SJSA1 (cell line): Measurements from ENCODE around the gene FBXO36. TPM values are rescaled to one million over a fixed set of nuclear protein-coding genes. Genes with fewer than 3 reads are reported as not detected.

Experiments
- DNase-seq, 2 experiments: peaks; one replicate each; pipeline ENCODE4 v3.0.0-alpha.2; 2015 to 2020; ENCODE audit warnings: low spot score in 2 of 2, low read depth in 1 of 2
- H3K27ac ChIP-seq: fragments of 250-450 bp; sonication (Bioruptor Pico); 2 replicates; pipeline ENCODE4 v1.5.1; 2020; ENCODE audit warnings: mild to moderate bottlenecking, moderate library complexity
- H3K27me3 ChIP-seq: fragments of 250-450 bp; sonication (Bioruptor Pico); replicated peaks from 2 replicates; pipeline ENCODE4 v1.5.1; 2020; ENCODE audit warnings: mild to moderate bottlenecking, moderate library complexity
- H3K36me3 ChIP-seq: fragments of 250-450 bp; sonication (Bioruptor Pico); 2 replicates; pipeline ENCODE4 v1.5.1; 2020; ENCODE audit warnings: mild to moderate bottlenecking
- H3K4me1 ChIP-seq: fragments of 250-450 bp; sonication (Bioruptor Pico); replicated peaks from 2 replicates; pipeline ENCODE4 v1.6.1; 2021; ENCODE audit warnings: mild to moderate bottlenecking
- H3K4me3 ChIP-seq: fragments of 250-450 bp; sonication (Bioruptor Pico); 2 replicates; pipeline ENCODE4 v1.5.1; 2020; ENCODE audit warnings: mild to moderate bottlenecking
- H3K9me3 ChIP-seq: fragments of 250-450 bp; sonication (Bioruptor Pico); replicated peaks from 2 replicates; pipeline ENCODE4 v1.5.1; 2020; ENCODE audit warnings: mild to moderate bottlenecking
- total RNA-seq: library from RNA; depleted of rRNA; stranded (reverse); fragments of >200 nt; shearing (Covaris generic); gene quantifications from 2 replicates; pipeline ENCODE4 v1.2.3, GENCODE V29; 2014; rRNA removed

Gene FBXO36
- total RNA-seq, 1 experiment from 2014 or later: 4.6 TPM

GRCh38 chr2:230060672-230061293 lies 138.5 kb downstream of the FBXO36 start:
- DNase-seq: no peak
- Histone ChIP-seq H3K36me3 (no peaks in the 10 kb centered on the region), H3K9me3 (no peaks in the 10 kb centered on the region), H3K4me1 (no peaks in the 10 kb centered on the region), H3K27me3 (no peaks in the 10 kb centered on the region), H3K27ac (no peak overlapping the region), H3K4me3 (no peak overlapping the region)

Other genes with a start within 250 kb of the FBXO36 start
- gene DNER, start 207.9 kb upstream of the FBXO36 start, total RNA-seq: 0.05 TPM in 1 of 2 replicates, not detected in the other
- 83.1 and 139 TPM in 2 replicates for gene TRIP12, start 494 bp upstream of the FBXO36 start, total RNA-seq
- 0.47 and 1.5 TPM in 2 replicates for gene SLC16A14, start 146.4 kb downstream of the FBXO36 start, total RNA-seq